GM13977 (cell line): ENCODE measurements around the gene PTPRU.

ENCODE experiments used
- DNase-seq: peaks from one replicate; pipeline ENCODE4 v3.0.0; 2012; ENCODE audit warnings: low spot score
- CTCF ChIP-seq: IDR thresholded peaks from 2 replicates; pipeline ENCODE4 v1.5.1; 2012; ENCODE audit warnings: mild to moderate bottlenecking, control low read depth; ENCODE audit not compliant: insufficient read depth; ENCODE audit errors: extremely low read depth, missing control alignments
- in situ Hi-C: fragments of 300-500 bp; cut with MboI; formaldehyde crosslinking; loops from one replicate; pipeline ENCODE4 v1.12.0; 2022; ENCODE audit warnings: low sequenced_read_pairs, low pct_unique_long_range_greater_than_20kb, mixed read lengths, inconsistent platforms; ENCODE audit not compliant: unreplicated experiment

The PTPRU gene

GRCh38 chr1:29197590-29197924 lies 38.8 kb upstream of the PTPRU start:
- DNase-seq, result no peak
- TF ChIP-seq CTCF, result peak; percentile 44
- in situ Hi-C loops, result loop anchor here (10.0 kb wide), 1 partner anchor 313 kb away; no protein-coding TSS in a partner anchor

GRCh38 chr1:29197993-29198392 lies 38.3 kb upstream of the PTPRU start:
- DNase-seq, result no peak
- TF ChIP-seq CTCF, result no peak
- in situ Hi-C loops, result loop anchor here (10.0 kb wide), 1 partner anchor 313 kb away; no protein-coding TSS in a partner anchor

GRCh38 chr1:29200906-29201594 lies 35.3 kb upstream of the PTPRU start:
- TF ChIP-seq CTCF, result no peak
- in situ Hi-C loops, result no loop called here
- no peak for DNase-seq

- no peak for TF ChIP-seq CTCF
- in situ Hi-C loops, result no loop called here
- DNase-seq, result no peak
These were observed 34.7 kb upstream of the PTPRU start for GRCh38 chr1:29201595-29202051.

- no peak for TF ChIP-seq CTCF
- DNase-seq, result no peak
- in situ Hi-C loops, result no loop called here
These were observed 34.3 kb upstream of the PTPRU start for GRCh38 chr1:29202053-29202452.

- in situ Hi-C loops, result no loop called here
- peak; percentile 86 for DNase-seq
- peak; percentile 98 for TF ChIP-seq CTCF
These were observed 33.6 kb upstream of the PTPRU start for GRCh38 chr1:29202584-29203340.
